ENCODE measurements around the gene JMJD1C. TPM values are rescaled to one million over a fixed set of nuclear protein-coding genes. Genes with fewer than 3 reads are reported as not detected.

The JMJD1C gene
- polyA plus RNA-seq, 2 of the 4 experiments (the other 2 are of a cell fraction), result 15.9 to 47.2 TPM

DNA sequence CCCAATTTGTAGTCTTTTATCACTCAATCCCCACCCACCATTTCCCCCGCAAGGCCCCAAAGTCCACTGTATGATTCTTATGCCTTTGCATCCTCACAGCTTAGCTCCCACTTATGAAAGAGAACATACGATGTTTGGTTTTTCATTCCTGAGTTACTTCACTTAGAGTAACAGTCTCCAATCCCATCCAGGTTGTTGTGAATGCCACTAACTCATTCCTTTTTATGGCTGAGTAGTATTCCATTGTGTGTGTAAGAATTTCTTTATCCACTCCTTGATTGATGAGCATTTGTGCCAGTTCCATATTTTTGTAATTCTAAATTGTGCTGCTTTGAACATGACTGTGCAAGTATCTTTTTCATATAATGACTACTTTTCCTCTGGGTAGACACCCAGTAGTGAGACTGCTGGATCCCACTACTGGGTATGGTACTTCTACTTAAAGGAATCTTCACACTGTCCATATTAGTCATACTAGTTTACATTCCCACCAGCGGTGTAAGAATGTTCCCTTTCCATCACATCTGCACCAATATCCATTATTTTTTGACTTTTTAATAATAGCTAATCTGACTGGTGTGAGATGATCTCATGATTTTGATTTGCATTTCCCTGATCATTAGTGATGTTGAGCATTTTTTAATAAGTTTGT is 152.6 kb downstream of the JMJD1C start:
- ChIA-PET POLR2A (no interaction called here), CTCF (no interaction called here)
- no peak for DNase-seq (ENCODE audit: low read depth in 1 of 2, low spot score in 1 of 2)
- peaks cover 7% of the 10 kb centered on the region; the same call in 2 of the 3 replicates for H3K4me1 ChIP-seq
- no peaks in the 10 kb centered on the region for H3K9me3 ChIP-seq
- FAIRE-seq, result no peak
- TF ChIP-seq, protein P1, sequence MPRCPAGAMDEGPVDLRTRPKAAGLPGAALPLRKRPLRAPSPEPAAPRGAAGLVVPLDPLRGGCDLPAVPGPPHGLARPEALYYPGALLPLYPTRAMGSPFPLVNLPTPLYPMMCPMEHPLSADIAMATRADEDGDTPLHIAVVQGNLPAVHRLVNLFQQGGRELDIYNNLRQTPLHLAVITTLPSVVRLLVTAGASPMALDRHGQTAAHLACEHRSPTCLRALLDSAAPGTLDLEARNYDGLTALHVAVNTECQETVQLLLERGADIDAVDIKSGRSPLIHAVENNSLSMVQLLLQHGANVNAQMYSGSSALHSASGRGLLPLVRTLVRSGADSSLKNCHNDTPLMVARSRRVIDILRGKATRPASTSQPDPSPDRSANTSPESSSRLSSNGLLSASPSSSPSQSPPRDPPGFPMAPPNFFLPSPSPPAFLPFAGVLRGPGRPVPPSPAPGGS (IDR thresholded peaks at IDR 0.05), result no peak
- TF ChIP-seq HOXA7 (CRISPR knock-in tag; IDR thresholded peaks at IDR 0.05) (no peak), FOXS1 (CRISPR knock-in tag; IDR thresholded peaks at IDR 0.05) (no peak), KDM5A (IDR thresholded peaks at IDR 0.05) (no peak), MAZ (IDR thresholded peaks at IDR 0.05; ENCODE audit: borderline replicate concordance, low read depth, low read length) (no peak), CHD4 (IDR thresholded peaks at IDR 0.05; ENCODE audit: borderline replicate concordance) (no peak), TP53 (CRISPR knock-in tag; IDR thresholded peaks at IDR 0.05) (no peak), SREBF2 (IDR thresholded peaks at IDR 0.05) (no peak), RNF2 (IDR thresholded peaks at IDR 0.05; ENCODE audit: borderline replicate concordance, low read depth) (no peak), HOXB13 (CRISPR knock-in tag; IDR thresholded peaks at IDR 0.05; ENCODE audit: low read depth) (no peak), EHMT2 (IDR thresholded peaks at IDR 0.05; ENCODE audit: low read depth) (no peak), MAFK (IDR thresholded peaks at IDR 0.05; ENCODE audit: partially characterized antibody) (no peak), MYC (IDR thresholded peaks at IDR 0.05; ENCODE audit: borderline replicate concordance, low read length) (no peak), ZSCAN20 (CRISPR knock-in tag; IDR thresholded peaks at IDR 0.05) (no peak), NR3C1 (IDR thresholded peaks at IDR 0.05) (no peak), RFX5 (IDR thresholded peaks at IDR 0.05) (no peak)
- TF ChIP-seq, protein P2, sequence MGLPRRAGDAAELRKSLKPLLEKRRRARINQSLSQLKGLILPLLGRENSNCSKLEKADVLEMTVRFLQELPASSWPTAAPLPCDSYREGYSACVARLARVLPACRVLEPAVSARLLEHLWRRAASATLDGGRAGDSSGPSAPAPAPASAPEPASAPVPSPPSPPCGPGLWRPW (IDR thresholded peaks at IDR 0.05), result no peak
- TF ChIP-seq, protein P3, sequence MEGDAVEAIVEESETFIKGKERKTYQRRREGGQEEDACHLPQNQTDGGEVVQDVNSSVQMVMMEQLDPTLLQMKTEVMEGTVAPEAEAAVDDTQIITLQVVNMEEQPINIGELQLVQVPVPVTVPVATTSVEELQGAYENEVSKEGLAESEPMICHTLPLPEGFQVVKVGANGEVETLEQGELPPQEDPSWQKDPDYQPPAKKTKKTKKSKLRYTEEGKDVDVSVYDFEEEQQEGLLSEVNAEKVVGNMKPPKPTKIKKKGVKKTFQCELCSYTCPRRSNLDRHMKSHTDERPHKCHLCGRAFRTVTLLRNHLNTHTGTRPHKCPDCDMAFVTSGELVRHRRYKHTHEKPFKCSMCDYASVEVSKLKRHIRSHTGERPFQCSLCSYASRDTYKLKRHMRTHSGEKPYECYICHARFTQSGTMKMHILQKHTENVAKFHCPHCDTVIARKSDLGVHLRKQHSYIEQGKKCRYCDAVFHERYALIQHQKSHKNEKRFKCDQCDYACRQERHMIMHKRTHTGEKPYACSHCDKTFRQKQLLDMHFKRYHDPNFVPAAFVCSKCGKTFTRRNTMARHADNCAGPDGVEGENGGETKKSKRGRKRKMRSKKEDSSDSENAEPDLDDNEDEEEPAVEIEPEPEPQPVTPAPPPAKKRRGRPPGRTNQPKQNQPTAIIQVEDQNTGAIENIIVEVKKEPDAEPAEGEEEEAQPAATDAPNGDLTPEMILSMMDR (IDR thresholded peaks at IDR 0.05), result no peak
- no peak for ATAC-seq
- no peak overlapping the region for H3K4me3 ChIP-seq
- no peak overlapping the region for H3K27ac ChIP-seq
- 89% methylated on average over 3 of the region's 3 CpGs for WGBS (ENCODE audit: missing lambda C conversion rate)
- no peak overlapping the region for H3K4me2 ChIP-seq

- FAIRE-seq (no peak), DNase-seq (ENCODE audit: low read depth in 1 of 2, low spot score in 1 of 2) (no peak), ATAC-seq (no peak)
- H3K9me3 ChIP-seq, result no peaks in the 10 kb centered on the region
- no peak overlapping the region for H3K4me2 ChIP-seq
- ChIA-PET POLR2A (no interaction called here), CTCF (no interaction called here)
- peaks cover 7% of the 10 kb centered on the region; the same call in 2 of the 3 replicates for H3K4me1 ChIP-seq
- TF ChIP-seq TP53 (CRISPR knock-in tag; IDR thresholded peaks at IDR 0.05) (no peak), SMC3 (IDR thresholded peaks at IDR 0.05) (no peak), CHD2 (IDR thresholded peaks at IDR 0.05; ENCODE audit: low read length, partially characterized antibody) (no peak), RAD21 (conservative IDR thresholded peaks at IDR 0.05 in 1 of 2, IDR thresholded peaks at IDR 0.05 in 1 of 2) (no peak), NR3C1 (IDR thresholded peaks at IDR 0.05) (no peak), CHD4 (IDR thresholded peaks at IDR 0.05; ENCODE audit: borderline replicate concordance) (no peak), HDAC2 (IDR thresholded peaks at IDR 0.05) (no peak), JUN (IDR thresholded peaks at IDR 0.05) (no peak), HOXA7 (CRISPR knock-in tag; IDR thresholded peaks at IDR 0.05) (no peak), HOXB5 (CRISPR knock-in tag; IDR thresholded peaks at IDR 0.05) (no peak)
- TF ChIP-seq, protein P4, sequence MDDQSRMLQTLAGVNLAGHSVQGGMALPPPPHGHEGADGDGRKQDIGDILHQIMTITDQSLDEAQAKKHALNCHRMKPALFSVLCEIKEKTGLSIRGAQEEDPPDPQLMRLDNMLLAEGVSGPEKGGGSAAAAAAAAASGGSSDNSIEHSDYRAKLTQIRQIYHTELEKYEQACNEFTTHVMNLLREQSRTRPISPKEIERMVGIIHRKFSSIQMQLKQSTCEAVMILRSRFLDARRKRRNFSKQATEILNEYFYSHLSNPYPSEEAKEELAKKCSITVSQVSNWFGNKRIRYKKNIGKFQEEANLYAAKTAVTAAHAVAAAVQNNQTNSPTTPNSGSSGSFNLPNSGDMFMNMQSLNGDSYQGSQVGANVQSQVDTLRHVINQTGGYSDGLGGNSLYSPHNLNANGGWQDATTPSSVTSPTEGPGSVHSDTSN (IDR thresholded peaks at IDR 0.05), result no peak
- TF ChIP-seq, protein P5, sequence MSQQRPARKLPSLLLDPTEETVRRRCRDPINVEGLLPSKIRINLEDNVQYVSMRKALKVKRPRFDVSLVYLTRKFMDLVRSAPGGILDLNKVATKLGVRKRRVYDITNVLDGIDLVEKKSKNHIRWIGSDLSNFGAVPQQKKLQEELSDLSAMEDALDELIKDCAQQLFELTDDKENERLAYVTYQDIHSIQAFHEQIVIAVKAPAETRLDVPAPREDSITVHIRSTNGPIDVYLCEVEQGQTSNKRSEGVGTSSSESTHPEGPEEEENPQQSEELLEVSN (IDR thresholded peaks at IDR 0.05; ENCODE audit: borderline replicate concordance, low read depth), result no peak
- TF ChIP-seq, protein P2 (IDR thresholded peaks at IDR 0.05), result no peak
- TF ChIP-seq, protein P1 (IDR thresholded peaks at IDR 0.05), result no peak
- TF ChIP-seq, protein P6, sequence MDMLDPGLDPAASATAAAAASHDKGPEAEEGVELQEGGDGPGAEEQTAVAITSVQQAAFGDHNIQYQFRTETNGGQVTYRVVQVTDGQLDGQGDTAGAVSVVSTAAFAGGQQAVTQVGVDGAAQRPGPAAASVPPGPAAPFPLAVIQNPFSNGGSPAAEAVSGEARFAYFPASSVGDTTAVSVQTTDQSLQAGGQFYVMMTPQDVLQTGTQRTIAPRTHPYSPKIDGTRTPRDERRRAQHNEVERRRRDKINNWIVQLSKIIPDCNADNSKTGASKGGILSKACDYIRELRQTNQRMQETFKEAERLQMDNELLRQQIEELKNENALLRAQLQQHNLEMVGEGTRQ (IDR thresholded peaks at IDR 0.05), result no peak
- H3K27ac ChIP-seq, result no peak overlapping the region
- no peak overlapping the region for H3K4me3 ChIP-seq
Observed at GRCh38 chr10:63308628-63309027, 157.1 kb downstream of the JMJD1C start.
